ENCODE measurements around the gene SNAI3. TPM values are rescaled to one million over a fixed set of nuclear protein-coding genes. Genes with fewer than 3 reads are reported as not detected.

SNAI3 gene
- total and polyA plus RNA-seq, 9 of the 15 experiments (the other 6 are each of a cell fraction or from before 2014, with no cell fraction given), result 0.04 to 4.1 (median 0.80) TPM; not detected in 1

DNA sequence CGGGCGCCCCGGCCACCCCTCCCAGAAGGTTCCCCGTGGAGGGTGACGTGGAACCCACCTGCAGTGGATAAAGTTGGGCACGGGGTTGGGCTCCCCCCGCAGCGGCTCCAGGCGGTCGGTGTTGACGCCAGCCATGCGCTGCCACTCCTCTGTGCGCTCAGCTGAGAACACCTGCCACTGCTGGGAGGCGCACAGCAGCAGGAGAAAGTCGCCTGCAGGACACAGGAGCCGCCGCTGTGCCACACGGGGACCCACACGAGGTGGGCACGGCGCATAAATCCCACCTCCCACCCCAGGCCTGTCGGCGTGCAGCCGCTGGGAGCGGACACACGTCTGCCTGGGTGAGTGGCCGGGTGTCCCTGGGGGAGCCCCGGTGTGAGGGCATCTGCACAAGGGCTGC lies 40.7 kb upstream of the SNAI3 start (continued):
- TF ChIP-seq, protein P1, sequence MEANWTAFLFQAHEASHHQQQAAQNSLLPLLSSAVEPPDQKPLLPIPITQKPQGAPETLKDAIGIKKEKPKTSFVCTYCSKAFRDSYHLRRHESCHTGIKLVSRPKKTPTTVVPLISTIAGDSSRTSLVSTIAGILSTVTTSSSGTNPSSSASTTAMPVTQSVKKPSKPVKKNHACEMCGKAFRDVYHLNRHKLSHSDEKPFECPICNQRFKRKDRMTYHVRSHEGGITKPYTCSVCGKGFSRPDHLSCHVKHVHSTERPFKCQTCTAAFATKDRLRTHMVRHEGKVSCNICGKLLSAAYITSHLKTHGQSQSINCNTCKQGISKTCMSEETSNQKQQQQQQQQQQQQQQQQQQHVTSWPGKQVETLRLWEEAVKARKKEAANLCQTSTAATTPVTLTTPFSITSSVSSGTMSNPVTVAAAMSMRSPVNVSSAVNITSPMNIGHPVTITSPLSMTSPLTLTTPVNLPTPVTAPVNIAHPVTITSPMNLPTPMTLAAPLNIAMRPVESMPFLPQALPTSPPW (CRISPR knock-in tag; IDR thresholded peaks at IDR 0.05), result no peak
- TF ChIP-seq SMARCA5 (IDR thresholded peaks at IDR 0.05) (no peak), MCM3 (IDR thresholded peaks at IDR 0.05) (no peak), ILK (tag; IDR thresholded peaks at IDR 0.05; ENCODE audit: borderline replicate concordance, low read depth) (no peak), PTRF (tag; IDR thresholded peaks at IDR 0.05) (no peak), POLR2G (IDR thresholded peaks at IDR 0.05; ENCODE audit: low read depth, low read length) (peak; percentile 65; the same call in 1 of the 2 replicates), ZNF766 (CRISPR knock-in tag; conservative IDR thresholded peaks at IDR 0.05) (no peak), CC2D1A (IDR thresholded peaks at IDR 0.05) (no peak), ZNF134 (CRISPR knock-in tag; conservative IDR thresholded peaks at IDR 0.05) (no peak), SOX6 (IDR thresholded peaks at IDR 0.05) (no peak), ZNF24 (IDR thresholded peaks at IDR 0.05) (no peak), BHLHE40 (IDR thresholded peaks at IDR 0.05; ENCODE audit: low read length) (no peak), SAFB2 (IDR thresholded peaks at IDR 0.05; ENCODE audit: borderline replicate concordance, low read depth, low read length, severe bottlenecking) (no peak)
- TF ChIP-seq, protein P2, sequence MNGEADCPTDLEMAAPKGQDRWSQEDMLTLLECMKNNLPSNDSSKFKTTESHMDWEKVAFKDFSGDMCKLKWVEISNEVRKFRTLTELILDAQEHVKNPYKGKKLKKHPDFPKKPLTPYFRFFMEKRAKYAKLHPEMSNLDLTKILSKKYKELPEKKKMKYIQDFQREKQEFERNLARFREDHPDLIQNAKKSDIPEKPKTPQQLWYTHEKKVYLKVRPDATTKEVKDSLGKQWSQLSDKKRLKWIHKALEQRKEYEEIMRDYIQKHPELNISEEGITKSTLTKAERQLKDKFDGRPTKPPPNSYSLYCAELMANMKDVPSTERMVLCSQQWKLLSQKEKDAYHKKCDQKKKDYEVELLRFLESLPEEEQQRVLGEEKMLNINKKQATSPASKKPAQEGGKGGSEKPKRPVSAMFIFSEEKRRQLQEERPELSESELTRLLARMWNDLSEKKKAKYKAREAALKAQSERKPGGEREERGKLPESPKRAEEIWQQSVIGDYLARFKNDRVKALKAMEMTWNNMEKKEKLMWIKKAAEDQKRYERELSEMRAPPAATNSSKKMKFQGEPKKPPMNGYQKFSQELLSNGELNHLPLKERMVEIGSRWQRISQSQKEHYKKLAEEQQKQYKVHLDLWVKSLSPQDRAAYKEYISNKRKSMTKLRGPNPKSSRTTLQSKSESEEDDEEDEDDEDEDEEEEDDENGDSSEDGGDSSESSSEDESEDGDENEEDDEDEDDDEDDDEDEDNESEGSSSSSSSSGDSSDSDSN (IDR thresholded peaks at IDR 0.05; ENCODE audit: borderline replicate concordance in 1 of 2, low read depth in 2 of 2, low read length in 2 of 2), result no peak
- TF ChIP-seq, protein P3, sequence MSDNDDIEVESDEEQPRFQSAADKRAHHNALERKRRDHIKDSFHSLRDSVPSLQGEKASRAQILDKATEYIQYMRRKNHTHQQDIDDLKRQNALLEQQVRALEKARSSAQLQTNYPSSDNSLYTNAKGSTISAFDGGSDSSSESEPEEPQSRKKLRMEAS (CRISPR knock-in tag; IDR thresholded peaks at IDR 0.05), result 0 out of 2 replicates have a peak, but pooled peaks have one; percentile 20
- TF ChIP-seq, protein P4, sequence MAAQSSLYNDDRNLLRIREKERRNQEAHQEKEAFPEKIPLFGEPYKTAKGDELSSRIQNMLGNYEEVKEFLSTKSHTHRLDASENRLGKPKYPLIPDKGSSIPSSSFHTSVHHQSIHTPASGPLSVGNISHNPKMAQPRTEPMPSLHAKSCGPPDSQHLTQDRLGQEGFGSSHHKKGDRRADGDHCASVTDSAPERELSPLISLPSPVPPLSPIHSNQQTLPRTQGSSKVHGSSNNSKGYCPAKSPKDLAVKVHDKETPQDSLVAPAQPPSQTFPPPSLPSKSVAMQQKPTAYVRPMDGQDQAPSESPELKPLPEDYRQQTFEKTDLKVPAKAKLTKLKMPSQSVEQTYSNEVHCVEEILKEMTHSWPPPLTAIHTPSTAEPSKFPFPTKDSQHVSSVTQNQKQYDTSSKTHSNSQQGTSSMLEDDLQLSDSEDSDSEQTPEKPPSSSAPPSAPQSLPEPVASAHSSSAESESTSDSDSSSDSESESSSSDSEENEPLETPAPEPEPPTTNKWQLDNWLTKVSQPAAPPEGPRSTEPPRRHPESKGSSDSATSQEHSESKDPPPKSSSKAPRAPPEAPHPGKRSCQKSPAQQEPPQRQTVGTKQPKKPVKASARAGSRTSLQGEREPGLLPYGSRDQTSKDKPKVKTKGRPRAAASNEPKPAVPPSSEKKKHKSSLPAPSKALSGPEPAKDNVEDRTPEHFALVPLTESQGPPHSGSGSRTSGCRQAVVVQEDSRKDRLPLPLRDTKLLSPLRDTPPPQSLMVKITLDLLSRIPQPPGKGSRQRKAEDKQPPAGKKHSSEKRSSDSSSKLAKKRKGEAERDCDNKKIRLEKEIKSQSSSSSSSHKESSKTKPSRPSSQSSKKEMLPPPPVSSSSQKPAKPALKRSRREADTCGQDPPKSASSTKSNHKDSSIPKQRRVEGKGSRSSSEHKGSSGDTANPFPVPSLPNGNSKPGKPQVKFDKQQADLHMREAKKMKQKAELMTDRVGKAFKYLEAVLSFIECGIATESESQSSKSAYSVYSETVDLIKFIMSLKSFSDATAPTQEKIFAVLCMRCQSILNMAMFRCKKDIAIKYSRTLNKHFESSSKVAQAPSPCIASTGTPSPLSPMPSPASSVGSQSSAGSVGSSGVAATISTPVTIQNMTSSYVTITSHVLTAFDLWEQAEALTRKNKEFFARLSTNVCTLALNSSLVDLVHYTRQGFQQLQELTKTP (IDR thresholded peaks at IDR 0.05; ENCODE audit: low read depth in 1 of 2, partially characterized antibody in 2 of 2), result no peak
- TF ChIP-seq, protein P5, sequence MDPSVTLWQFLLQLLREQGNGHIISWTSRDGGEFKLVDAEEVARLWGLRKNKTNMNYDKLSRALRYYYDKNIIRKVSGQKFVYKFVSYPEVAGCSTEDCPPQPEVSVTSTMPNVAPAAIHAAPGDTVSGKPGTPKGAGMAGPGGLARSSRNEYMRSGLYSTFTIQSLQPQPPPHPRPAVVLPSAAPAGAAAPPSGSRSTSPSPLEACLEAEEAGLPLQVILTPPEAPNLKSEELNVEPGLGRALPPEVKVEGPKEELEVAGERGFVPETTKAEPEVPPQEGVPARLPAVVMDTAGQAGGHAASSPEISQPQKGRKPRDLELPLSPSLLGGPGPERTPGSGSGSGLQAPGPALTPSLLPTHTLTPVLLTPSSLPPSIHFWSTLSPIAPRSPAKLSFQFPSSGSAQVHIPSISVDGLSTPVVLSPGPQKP (CRISPR knock-in tag; IDR thresholded peaks at IDR 0.05), result no peak
- TF ChIP-seq, protein P6, sequence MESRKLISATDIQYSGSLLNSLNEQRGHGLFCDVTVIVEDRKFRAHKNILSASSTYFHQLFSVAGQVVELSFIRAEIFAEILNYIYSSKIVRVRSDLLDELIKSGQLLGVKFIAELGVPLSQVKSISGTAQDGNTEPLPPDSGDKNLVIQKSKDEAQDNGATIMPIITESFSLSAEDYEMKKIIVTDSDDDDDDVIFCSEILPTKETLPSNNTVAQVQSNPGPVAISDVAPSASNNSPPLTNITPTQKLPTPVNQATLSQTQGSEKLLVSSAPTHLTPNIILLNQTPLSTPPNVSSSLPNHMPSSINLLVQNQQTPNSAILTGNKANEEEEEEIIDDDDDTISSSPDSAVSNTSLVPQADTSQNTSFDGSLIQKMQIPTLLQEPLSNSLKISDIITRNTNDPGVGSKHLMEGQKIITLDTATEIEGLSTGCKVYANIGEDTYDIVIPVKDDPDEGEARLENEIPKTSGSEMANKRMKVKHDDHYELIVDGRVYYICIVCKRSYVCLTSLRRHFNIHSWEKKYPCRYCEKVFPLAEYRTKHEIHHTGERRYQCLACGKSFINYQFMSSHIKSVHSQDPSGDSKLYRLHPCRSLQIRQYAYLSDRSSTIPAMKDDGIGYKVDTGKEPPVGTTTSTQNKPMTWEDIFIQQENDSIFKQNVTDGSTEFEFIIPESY (CRISPR knock-in tag; IDR thresholded peaks at IDR 0.05), result peak; percentile 59; the same call in 1 of the 2 replicates

Data from K562 (cell line).